HepG2 (cell line): Measurements from ENCODE around the gene NVL. TPM values are rescaled to one million over a fixed set of nuclear protein-coding genes. Genes with fewer than 3 reads are reported as not detected.

Experiments
- ATAC-seq: fragments of 200-7000 bp; cut with Tn5 transposase; 3 replicates; pipeline ENCODE4 v1.9.1; 2020; ENCODE audit warnings: mild to moderate bottlenecking, moderate library complexity
- BruUV-seq: library from RNA; stranded (reverse); fragments of 400-500 nt; replicated peaks from 2 replicates; lab custom pipeline; 2021; lab: Mats Ljungman, UMichigan
- CTCF ChIA-PET: fragments of 300-600 bp; formaldehyde crosslinking; extraction: SDS; loops from one replicate; lab custom pipeline; 2021; ENCODE audit warnings: low total read pairs, inconsistent platforms, low intra/inter-chr PET ratio; lab: Yijun Ruan, JAX
- POLR2A ChIA-PET: fragments of 350-600 bp; sonication (Branson Sonifier 250); formaldehyde crosslinking; loops from one replicate; lab custom pipeline; 2020; ENCODE audit warnings: antibody characterized with exemption, inconsistent platforms; lab: Yijun Ruan, JAX
- DNase-seq: peaks from one replicate; pipeline ENCODE4 v3.0.0-alpha.2; 2015; ENCODE audit warnings: low spot score
- FAIRE-seq: peaks from 3 replicates; lab custom pipeline; 2011; peaks lifted over from hg19 to GRCh38; lab: Jason Lieb, UNC
- H2AFZ ChIP-seq: one replicate; pipeline ENCODE4 v1.6.1; 2011; ENCODE audit warnings: low read length, inconsistent platforms
- H3K27ac ChIP-seq: fragments of 300-600 bp; 3 replicates; pipeline ENCODE4 v1.8.0; 2011; ENCODE audit warnings: mixed run types, mild to moderate bottlenecking, mixed read lengths, low read length, inconsistent platforms; ENCODE audit not compliant: insufficient read depth; ENCODE audit errors: extremely low read length
- H3K27me3 ChIP-seq, 2 experiments: fragments of 200-600 bp in 1 of 2; 2 replicates in 1 of 2; 3 replicates in 1 of 2; pipeline versions ENCODE4 v1.6.0 to v1.8.0; 2011; ENCODE audit warnings: low read length in 2 of 2, mild to moderate bottlenecking in 2 of 2, moderate library complexity in 2 of 2, inconsistent platforms in 1 of 2; ENCODE audit not compliant: insufficient read depth in 2 of 2, control insufficient read depth in 1 of 2
- H3K36me3 ChIP-seq, 2 experiments: fragments of 200-600 bp in 1 of 2; replicated peaks in 1 of 2; 2 replicates in 1 of 2; 3 replicates in 1 of 2; pipeline versions ENCODE4 v1.5.1 to v1.8.0; 2011; ENCODE audit warnings: low read length in 2 of 2, inconsistent platforms in 1 of 2; ENCODE audit not compliant: insufficient read depth in 2 of 2, control insufficient read depth in 1 of 2
- H3K4me1 ChIP-seq: 2 replicates; pipeline ENCODE4 v1.5.1; 2012; ENCODE audit warnings: low read length, inconsistent platforms; ENCODE audit not compliant: insufficient read depth
- H3K4me2 ChIP-seq: 2 replicates; pipeline ENCODE4 v1.6.0; 2011; ENCODE audit warnings: low read depth, low read length, inconsistent platforms
- H3K4me3 ChIP-seq, 3 experiments: fragments of 200-600 bp in 1 of 3; sonication (generic), shearing (Covaris generic) in 1 of 3; replicated peaks in 1 of 3; 2 replicates each; pipeline ENCODE4 v1.5.1; 2011 to 2016; ENCODE audit warnings: low read length in 3 of 3, inconsistent platforms in 2 of 3, low read depth in 2 of 3, mild to moderate bottlenecking in 2 of 3, control low read depth in 1 of 3, mixed read lengths in 1 of 3; ENCODE audit not compliant: insufficient read depth in 1 of 3
- H3K79me2 ChIP-seq: one replicate; pipeline ENCODE4 v1.6.1; 2011; ENCODE audit warnings: low read length, inconsistent platforms; ENCODE audit not compliant: insufficient read depth
- H3K9ac ChIP-seq: 2 replicates; pipeline ENCODE4 v1.6.0; 2011; ENCODE audit warnings: mild to moderate bottlenecking, low read depth, low read length, inconsistent platforms; ENCODE audit not compliant: insufficient read depth
- H3K9me3 ChIP-seq: 2 replicates; pipeline ENCODE4 v1.5.1; 2012; ENCODE audit warnings: mild to moderate bottlenecking, low read length
- H4K20me1 ChIP-seq: 2 replicates; pipeline ENCODE4 v1.6.0; 2011; ENCODE audit warnings: inconsistent platforms, mild to moderate bottlenecking, low read length, moderate library complexity; ENCODE audit not compliant: insufficient read depth
- CEBPB ChIP-seq: IDR thresholded peaks from 2 replicates; pipeline ENCODE4 v1.6.1; 2011; ENCODE audit warnings: low read depth, low read length, improper control_type of control experiment, borderline replicate concordance
- CEBPG ChIP-seq: IDR thresholded peaks from 2 replicates; pipeline ENCODE4 v1.6.1; 2016
- CHD4 ChIP-seq: fragments of 200-600 bp; sonication (generic); IDR thresholded peaks from 2 replicates; pipeline ENCODE4 v1.7.0; 2017; ENCODE audit warnings: mild to moderate bottlenecking, low read length, borderline replicate concordance
- ESRRA ChIP-seq: sonication (generic); formaldehyde crosslinking; IDR thresholded peaks from 2 replicates; pipeline ENCODE4 v1.5.1; 2020; ENCODE audit warnings: mild to moderate bottlenecking, low read depth, missing genetic modification reagents
- NONO ChIP-seq, 2 experiments: fragments of 450-650 bp in 1 of 2; sonication (generic) in 1 of 2; formaldehyde crosslinking in 1 of 2; IDR thresholded peaks in 1 of 2; conservative IDR thresholded peaks in 1 of 2; 2 replicates each; pipeline versions ENCODE4 v1.6.1 to v1.8.0; 2017 to 2022; ENCODE audit warnings: mild to moderate bottlenecking in 1 of 2, missing genetic modification reagents in 1 of 2, moderate library complexity in 1 of 2
- RBFOX2 ChIP-seq: fragments of 200-400 bp; formaldehyde crosslinking; IDR thresholded peaks from 2 replicates; pipeline ENCODE4 v1.6.1; 2017; ENCODE audit warnings: low read depth, mild to moderate bottlenecking, low read length
- SOX6 ChIP-seq, 2 experiments: fragments of 450-650 bp in 1 of 2; sonication (generic) in 1 of 2; formaldehyde crosslinking in 1 of 2; IDR thresholded peaks; 2 replicates each; pipeline versions ENCODE4 v1.4.0 to v1.6.1; 2017 to 2020; ENCODE audit warnings: antibody characterized with exemption in 1 of 2, mild to moderate bottlenecking in 1 of 2, missing genetic modification reagents in 1 of 2
- TBX2 ChIP-seq: sonication (generic); formaldehyde crosslinking; IDR thresholded peaks from 2 replicates; pipeline ENCODE4 v1.5.0; 2020; ENCODE audit warnings: missing genetic modification reagents, mild to moderate bottlenecking, borderline replicate concordance
- ZBTB14 ChIP-seq: sonication (generic); formaldehyde crosslinking; IDR thresholded peaks from 2 replicates; pipeline ENCODE4 v1.4.0; 2020; ENCODE audit warnings: missing genetic modification reagents
- ZMYM2 ChIP-seq: sonication (generic); formaldehyde crosslinking; IDR thresholded peaks from 2 replicates; pipeline ENCODE4 v1.8.0; 2022; ENCODE audit warnings: mild to moderate bottlenecking, missing genetic modification reagents
- ZMYM3 ChIP-seq: sonication (generic); formaldehyde crosslinking; IDR thresholded peaks from 2 replicates; pipeline ENCODE4 v1.5.1; 2020; ENCODE audit warnings: mild to moderate bottlenecking, missing genetic modification reagents
- ZNF205 ChIP-seq: IDR thresholded peaks from 2 replicates; pipeline ENCODE4 v1.6.1; 2018; ENCODE audit warnings: missing biosample characterization, missing genetic modification reagents
- ZNF350 ChIP-seq: sonication (generic); formaldehyde crosslinking; IDR thresholded peaks from 2 replicates; pipeline ENCODE4 v1.4.0; 2020; ENCODE audit warnings: mild to moderate bottlenecking, low read depth, missing genetic modification reagents, borderline replicate concordance
- ZNF383 ChIP-seq: sonication (generic); formaldehyde crosslinking; IDR thresholded peaks from 2 replicates; pipeline ENCODE4 v1.4.0; 2020; ENCODE audit warnings: missing genetic modification reagents, mild to moderate bottlenecking, borderline replicate concordance
- ZNF430 ChIP-seq: sonication (generic); formaldehyde crosslinking; IDR thresholded peaks from 2 replicates; pipeline ENCODE4 v1.9.0; 2021; ENCODE audit warnings: mild to moderate bottlenecking, missing genetic modification reagents
- ZNF747 ChIP-seq: sonication (generic); formaldehyde crosslinking; IDR thresholded peaks from 2 replicates; pipeline ENCODE4 v1.8.1; 2023; ENCODE audit warnings: missing genetic modification reagents, mild to moderate bottlenecking, borderline replicate concordance
- ZNF772 ChIP-seq: sonication (generic); formaldehyde crosslinking; IDR thresholded peaks from 2 replicates; pipeline ENCODE4 v1.5.0; 2020; ENCODE audit warnings: mild to moderate bottlenecking, missing genetic modification reagents
- WGBS: methylation state at CpG from one replicate; pipeline ENCODE4 v1.1.6; 2017; ENCODE audit warnings: low lambda C conversion rate; 5-methylcytosine and 5-hydroxymethylcytosine counted together
- in situ Hi-C: cut with HindIII; loops from 2 replicates; pipeline ENCODE4 v1.10.0; 2017; ENCODE audit warnings: low pct_unique_long_range_greater_than_20kb; ENCODE audit not compliant: extremely low pct_ligation_motif_present
- intact Hi-C: fragments of 100-400 bp; cut with micrococcal nuclease; formaldehyde crosslinking; loops from one replicate; pipeline ENCODE4 v1.10.0; 2022; ENCODE audit not compliant: unreplicated experiment
- polyA plus RNA-seq, 8 experiments: library from polyadenylated mRNA; depleted of rRNA in 3 of 8; stranded (reverse) in 7 of 8; unstranded in 1 of 8; fragments of >200 nt; fragmentation: Illumina TruSeq in 4 of 8; extraction: Trizol in 4 of 8; gene quantifications; 2 replicates each; pipeline versions ENCODE4 v1.2.1 to v1.2.3, GENCODE V29; 2011 to 2016; ENCODE audit warnings: low read depth in 4 of 8, missing spikeins in 1 of 8, mixed read lengths in 1 of 8; ENCODE audit not compliant: insufficient read depth in 1 of 8
- total RNA-seq, 5 experiments: library from RNA; depleted of rRNA; stranded (reverse); fragments of >200 nt; fragmentation: Illumina TruSeq; extraction: Trizol; gene quantifications; 2 replicates each; pipeline ENCODE4 v1.2.3, GENCODE V29; 2016; ENCODE audit warnings: low read depth in 1 of 5

The NVL gene
- total and polyA plus RNA-seq, 2 of the 13 experiments (the other 11 are each of a cell fraction or from before 2014, with no cell fraction given) = 8.3 to 21.0 TPM

GRCh38 chr1:224182057-224182865 lies 147.7 kb downstream of the NVL start:
- FAIRE-seq = no peak
- H3K4me3 ChIP-seq = peak overlapping the region; percentile 60 to 89 (median 87)
- peak overlapping the region; percentile 65 for H3K9ac ChIP-seq
- 0 out of 2 replicates have a peak, but pooled peaks cover 4% of the 10 kb centered on the region for H4K20me1 ChIP-seq
- peaks cover 5% of the 10 kb centered on the region for H3K79me2 ChIP-seq
- BruUV-seq = TSS peak; percentile 80
- H3K36me3 ChIP-seq = no peaks in the 10 kb centered on the region
- ATAC-seq = no peak
- 1% methylated on average over 22 of the region's 22 CpGs for WGBS
- peak overlapping the region; percentile 67 for H3K27ac ChIP-seq
- no peaks in the 10 kb centered on the region for H3K9me3 ChIP-seq
- H3K27me3 ChIP-seq = no peaks in the 10 kb centered on the region
- no peak for DNase-seq
- POLR2A ChIA-PET = interaction anchor here (0.7 to 2.3 kb wide), 5 partner anchors 11 to 68 kb away, joined by 3 to 17 read pairs (median 3); partner anchors contain the start of gene FBXO28
- CTCF ChIA-PET = no interaction called here
- intact Hi-C loops = no loop called here
- H2AFZ ChIP-seq = peak overlapping the region; percentile 90
- in situ Hi-C loops = no loop called here
- H3K4me1 ChIP-seq = peaks cover 33% of the 10 kb centered on the region
- H3K4me2 ChIP-seq = peak overlapping the region; percentile 75
- TF ChIP-seq ZNF772 (CRISPR knock-in tag) (peak; percentile 60), ZNF747 (CRISPR knock-in tag) (0 out of 2 replicates have a peak, but pooled peaks have one; percentile 50), CEBPG (CRISPR knock-in tag) (peak; percentile 80), CEBPB (peak; percentile 72; the same call in 1 of the 2 replicates), RBFOX2 (no peak), ZBTB14 (CRISPR knock-in tag) (peak; percentile 59; the same call in 1 of the 2 replicates), SOX6 (IDR thresholded peaks at IDR 0.05) (no peak), SOX6 (CRISPR knock-in tag; IDR thresholded peaks at IDR 0.05) (0 out of 2 replicates have a peak, but pooled peaks have one; percentile 3), ZMYM2 (CRISPR knock-in tag) (0 out of 2 replicates have a peak, but pooled peaks have one; percentile 26), ZNF383 (CRISPR knock-in tag) (0 out of 2 replicates have a peak, but pooled peaks have one; percentile 6), NONO (IDR thresholded peaks at IDR 0.05) (no peak), NONO (CRISPR knock-in tag; conservative IDR thresholded peaks at IDR 0.05) (0 out of 2 replicates have a peak, but pooled peaks have one; percentile 15), ESRRA (CRISPR knock-in tag) (no peak), TBX2 (CRISPR knock-in tag) (peak; percentile 1; the same call in 1 of the 2 replicates), ZNF205 (CRISPR knock-in tag) (no peak), ZNF350 (no peak), CHD4 (peak; percentile 81; the same call in 1 of the 2 replicates), ZMYM3 (0 out of 2 replicates have a peak, but pooled peaks have one; percentile 15), ZNF430 (CRISPR knock-in tag) (peak; percentile 6; the same call in 1 of the 2 replicates)
